Activated CD4-positive, alpha-beta T cell treated with anti-CD3 and anti-CD28 coated beads for 48 hours (primary cell): ENCODE results near the gene PPP2R3C.
"Not testable (repeated sequence)": the region's sequence is repeated elsewhere in the genome, so short reads cannot be mapped to it uniquely, and the experiment has no call there.

Experiments
- DNase-seq: peaks from one replicate; pipeline ENCODE4 v3.0.0-alpha.2; 2020

Gene PPP2R3C

DNA sequence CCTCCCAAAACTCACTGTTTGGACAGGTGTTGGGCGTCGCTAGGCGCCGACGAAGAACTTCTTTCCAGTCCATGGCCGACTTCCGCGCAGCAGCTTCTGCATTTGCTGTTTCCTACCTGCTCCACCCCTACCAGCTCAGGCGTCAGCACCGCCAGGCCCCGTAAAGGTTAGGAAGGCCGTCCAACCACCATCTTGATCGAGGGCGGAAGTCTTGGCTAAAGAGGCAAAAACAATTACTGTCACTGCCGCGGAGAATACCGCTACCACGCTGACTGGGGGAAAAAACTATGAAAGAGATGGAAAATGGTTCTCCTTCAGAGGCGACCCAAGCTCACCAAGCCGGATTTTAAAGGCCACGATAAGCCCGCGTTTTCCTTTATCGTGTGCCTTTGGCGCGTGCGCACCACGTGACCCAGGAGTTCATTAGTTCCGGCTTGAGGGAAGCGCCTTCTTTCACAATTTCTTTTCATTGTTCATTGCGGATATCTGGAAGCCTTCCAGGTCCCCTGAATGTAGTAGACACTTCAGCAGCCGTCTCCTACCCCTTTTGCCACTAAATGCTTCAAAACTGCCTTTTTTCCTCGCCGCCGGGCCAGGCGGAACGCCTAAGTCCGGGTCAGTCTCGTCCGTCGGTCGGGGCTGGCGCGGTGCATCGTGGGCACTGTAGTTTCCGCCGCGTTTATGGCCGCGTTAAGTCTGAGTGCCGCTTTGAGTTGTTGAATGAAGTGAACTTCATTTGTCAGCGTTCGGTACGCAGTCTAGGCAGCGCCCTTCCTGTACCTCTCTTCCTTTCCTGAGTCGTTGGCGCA lies at the start of gene PPP2R3C, which contains the start of gene PRORP:
Gene PPP2R3C (minus strand): TSS at position 104 of the 809 bp plus-strand sequence. CDS start 31 bp downstream, at position 73.
Gene PRORP (plus strand): TSS at position 666 of the 809 bp plus-strand sequence. CDS start 694 bp downstream, outside the sequence.
- peak; percentile 91 for DNase-seq

DNA sequence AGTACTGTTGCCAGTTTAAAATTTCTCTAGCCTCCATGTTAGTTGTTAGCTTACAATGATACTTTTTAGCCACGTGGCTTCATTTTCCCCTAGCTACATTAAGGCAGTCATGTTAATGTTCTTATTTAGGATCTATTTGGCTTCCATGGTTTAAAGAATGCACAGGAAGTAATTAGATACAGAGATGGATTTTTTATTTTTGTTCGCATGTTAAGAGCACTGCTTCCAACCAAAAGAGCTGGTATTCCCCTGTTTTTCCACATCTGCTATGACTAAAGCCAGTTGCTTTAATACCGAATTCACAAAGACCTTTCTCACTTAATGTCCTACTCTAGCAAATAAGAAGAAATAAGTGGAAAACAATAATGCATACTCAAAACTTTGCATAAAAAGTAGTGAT lies 45.7 kb upstream of the PPP2R3C start:
- DNase-seq, result no peak

DNA sequence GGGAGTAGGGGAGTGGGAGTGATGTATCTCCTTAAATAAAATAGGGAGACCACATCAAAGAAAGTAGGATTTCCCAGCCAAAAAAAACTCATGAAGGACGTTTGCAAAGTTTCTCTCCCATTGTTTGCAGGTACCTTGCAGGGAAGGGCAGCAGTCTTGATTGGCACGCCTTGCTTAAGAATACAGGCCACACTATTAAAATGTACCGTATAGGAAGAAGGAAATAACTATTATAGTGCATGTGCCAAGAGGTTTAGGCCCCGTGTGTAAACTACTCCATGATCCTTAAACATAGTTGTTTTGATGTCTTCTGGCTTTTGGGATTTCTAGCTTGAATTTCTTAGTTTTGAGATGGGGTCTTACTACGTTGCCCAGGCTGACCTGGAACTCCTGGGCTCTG lies 43.1 kb upstream of the PPP2R3C start:
- no peak for DNase-seq

DNA sequence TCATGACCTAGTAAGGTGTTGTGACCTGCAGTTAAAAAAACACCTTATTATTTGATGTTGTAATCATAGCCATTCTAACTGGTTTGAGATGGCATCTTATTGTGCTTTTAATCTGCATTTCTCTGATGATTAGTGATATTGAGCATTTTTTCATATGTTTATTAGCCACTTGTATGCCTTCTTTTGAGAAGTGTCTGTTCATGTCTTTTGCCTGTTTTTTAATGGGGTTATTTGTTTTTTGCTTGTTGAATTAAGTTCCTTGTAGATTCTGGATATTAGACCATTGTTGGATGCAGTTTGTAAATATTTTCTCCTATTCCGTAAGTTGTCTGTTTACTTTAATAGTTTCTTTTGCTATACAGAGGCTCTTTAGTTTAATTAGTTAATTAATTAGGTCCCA lies 41.6 kb upstream of the PPP2R3C start:
- DNase-seq, result no peak

DNA sequence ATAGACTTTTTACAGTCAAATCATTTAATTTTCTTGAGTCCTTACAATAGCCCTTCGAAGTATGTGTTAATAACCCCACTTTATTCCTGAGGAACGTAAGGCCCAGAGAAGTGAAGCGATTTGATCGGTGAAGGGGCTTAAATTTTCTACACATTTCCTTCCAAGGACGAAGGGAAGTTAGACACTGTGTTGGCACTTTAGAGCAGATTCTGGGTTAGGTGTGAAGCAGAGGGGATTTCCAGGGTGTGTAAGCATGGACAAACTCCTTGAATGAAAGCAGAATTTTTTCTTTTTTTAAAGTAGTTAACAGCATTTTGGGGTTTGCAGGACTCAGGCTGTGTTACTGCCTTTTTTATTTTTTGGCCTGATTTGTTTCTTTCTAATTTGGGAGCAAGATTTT lies 39.4 kb upstream of the PPP2R3C start:
- DNase-seq, result peak; percentile 4

GRCh38 chr14:35159742-35160409 lies 38.1 kb upstream of the PPP2R3C start:
- DNase-seq, result no peak

- DNase-seq, result no peak
These were observed 37.3 kb upstream of the PPP2R3C start for GRCh38 chr14:35158951-35159653.

DNA sequence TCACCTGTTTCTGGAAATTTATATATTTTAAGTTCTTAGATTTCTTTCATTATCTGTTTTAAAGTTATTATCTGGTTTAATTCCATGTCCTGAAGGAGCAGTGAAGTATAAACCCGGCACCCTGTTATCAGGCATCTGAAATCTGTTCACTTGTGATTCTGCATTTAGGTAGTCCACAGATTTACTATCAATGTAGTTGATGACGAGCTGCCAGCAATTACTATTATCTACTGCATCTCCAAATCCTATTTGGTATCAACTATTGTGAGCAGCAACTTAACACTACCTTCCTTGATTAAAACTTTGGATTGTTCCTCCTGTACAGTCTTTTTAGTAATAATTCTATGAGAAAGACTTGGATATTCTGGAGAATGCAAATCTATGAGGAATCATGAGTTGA lies 36.7 kb upstream of the PPP2R3C start:
- DNase-seq, result no peak

DNA sequence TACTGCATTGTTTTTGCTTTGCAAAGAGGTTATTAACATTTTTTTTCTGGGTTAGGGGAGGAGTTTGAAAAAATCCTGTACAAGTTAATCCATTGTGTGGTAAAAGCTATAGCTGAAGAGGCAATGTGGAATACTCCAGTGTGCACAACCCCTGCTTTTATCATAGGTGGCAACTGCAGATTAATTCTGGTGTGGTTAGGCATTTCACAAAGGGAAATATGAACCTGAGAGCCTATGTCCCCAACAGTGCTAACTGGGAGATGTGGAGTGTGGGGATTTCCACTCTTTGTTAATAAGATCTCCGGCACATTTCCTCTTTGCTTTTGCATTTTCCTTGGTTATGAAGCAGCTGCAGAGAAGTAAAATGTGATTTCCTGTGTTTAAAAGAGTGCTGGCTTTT lies 34.2 kb upstream of the PPP2R3C start:
- no peak for DNase-seq

- DNase-seq, result no peak
These were observed 32.2 kb upstream of the PPP2R3C start for GRCh38 chr14:35154016-35154415.

GRCh38 chr14:35152531-35152930 lies 30.7 kb upstream of the PPP2R3C start:
- DNase-seq, result not testable (repeated sequence)

DNA sequence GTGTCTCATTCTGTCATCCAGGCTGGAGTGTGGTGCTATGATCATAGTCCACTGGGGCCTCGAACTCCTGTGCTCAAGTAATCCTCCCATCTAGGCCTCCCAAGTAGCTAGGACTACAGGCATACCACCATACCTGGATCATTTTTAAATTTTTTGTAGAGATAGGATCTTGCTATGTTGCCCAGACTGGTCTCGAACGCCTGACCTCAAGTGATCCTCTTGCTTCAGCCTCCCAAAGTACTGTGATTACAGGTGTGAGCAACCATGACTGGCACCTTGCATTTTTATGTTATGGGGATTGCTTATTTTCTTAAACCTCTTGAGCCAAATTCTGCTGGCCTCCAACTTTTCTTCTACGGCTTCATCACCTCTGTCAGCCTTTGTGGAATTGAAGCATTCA lies 27.4 kb upstream of the PPP2R3C start:
- no peak for DNase-seq

- no peak for DNase-seq
These were observed 25.9 kb upstream of the PPP2R3C start for GRCh38 chr14:35147711-35148110.

- no peak for DNase-seq
These were observed 25.4 kb upstream of the PPP2R3C start for GRCh38 chr14:35147186-35147585.

DNA sequence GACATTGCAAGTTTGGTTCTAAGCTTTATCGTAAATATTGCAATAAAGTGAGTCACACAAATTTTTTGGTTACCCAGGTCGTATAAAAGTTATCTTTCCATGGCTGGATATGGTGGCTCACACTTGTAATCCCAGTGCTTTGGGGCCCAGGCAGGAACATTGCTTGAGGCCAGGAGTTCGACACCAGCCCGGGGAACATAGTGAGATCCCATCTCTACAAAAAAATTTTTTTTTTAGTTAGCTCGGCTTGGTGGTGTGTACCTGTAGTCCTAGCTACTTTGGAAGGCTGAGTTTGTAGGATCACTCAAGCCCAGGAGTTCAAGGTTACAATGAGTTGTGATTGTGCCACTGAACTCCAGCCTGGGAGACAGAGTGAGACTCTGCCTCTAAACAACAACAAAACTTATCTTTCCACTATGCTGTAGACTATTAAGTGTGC lies 24.9 kb upstream of the PPP2R3C start:
- no peak for DNase-seq

DNA sequence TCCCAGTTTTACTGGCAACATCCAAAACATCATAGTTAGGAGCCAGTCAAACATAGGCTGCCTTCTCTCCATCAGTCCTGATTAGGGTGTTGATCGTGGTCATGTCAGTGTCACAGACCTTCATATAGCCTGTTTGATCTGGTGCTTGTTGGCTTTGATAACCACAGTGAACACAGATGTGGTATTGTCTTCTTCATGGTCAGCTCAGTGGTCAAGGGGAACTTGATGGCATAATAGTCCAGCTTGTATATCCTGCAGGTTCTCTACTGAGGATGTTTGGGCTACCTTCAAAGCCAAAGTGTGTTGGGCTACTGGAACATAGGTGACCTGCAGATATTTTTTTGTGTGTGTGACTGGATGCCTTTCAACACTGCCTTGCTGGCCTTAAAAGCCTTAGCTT lies 22.2 kb upstream of the PPP2R3C start:
- DNase-seq, result no peak

DNA sequence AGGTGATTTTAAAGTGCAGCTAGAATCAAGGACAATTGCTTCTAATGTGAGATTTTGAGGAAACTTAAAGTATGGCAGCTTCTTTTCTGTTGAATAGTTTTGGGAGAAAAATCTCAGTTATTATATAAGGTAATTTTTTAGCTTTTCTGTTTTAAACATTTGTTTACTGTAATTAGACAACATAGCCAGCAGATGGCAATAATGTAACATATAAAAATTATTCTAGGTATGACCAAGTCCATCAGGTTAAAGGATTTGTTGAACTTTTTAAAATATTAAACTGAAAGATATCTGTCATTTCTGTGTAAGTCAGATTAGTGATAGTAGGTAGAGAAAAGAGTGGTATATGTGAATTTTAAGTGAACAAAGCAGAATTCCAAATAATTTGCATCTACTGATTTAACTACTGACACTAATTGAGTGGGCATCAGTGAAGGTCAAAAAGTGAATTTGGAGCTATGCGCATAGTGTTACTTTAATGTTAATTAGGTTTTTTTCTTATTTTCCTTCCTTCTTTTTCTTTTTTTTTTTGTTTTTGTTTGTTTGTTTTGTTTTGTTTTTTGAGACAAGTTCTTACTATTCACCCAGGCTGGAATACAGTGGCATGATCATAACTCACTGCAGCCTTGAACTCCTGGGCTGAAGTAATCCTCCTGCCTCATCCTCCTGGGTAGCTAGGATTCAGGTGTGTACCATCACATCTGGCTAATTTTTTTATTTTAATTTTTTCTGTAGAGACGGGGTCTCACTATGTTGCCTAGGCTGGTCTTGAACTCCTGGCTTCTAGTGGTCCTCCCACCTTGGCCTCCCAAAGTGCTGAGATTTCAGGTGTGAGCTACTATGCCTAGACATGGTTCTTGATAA lies 19.2 kb upstream of the PPP2R3C start:
- DNase-seq, result no peak

DNA sequence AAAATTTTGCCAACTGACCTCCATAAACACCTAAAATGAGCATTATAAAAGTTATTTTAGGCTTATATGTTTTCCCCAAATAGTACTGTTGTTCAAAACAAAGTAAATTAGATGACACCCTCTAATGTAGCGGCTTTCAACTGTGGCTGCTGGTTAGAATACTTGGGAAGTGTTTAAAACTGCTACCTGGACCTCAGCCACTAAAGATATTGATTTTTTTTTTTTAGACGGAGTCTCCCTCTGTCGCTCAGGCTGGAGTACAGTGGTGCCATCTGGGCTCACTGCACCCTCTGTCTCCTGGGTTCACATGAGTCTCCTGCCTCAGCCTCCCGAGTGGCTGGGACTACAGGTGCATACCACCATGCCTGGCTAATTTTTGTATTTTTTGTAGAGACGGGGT lies 16.8 kb upstream of the PPP2R3C start:
- no peak for DNase-seq

DNA sequence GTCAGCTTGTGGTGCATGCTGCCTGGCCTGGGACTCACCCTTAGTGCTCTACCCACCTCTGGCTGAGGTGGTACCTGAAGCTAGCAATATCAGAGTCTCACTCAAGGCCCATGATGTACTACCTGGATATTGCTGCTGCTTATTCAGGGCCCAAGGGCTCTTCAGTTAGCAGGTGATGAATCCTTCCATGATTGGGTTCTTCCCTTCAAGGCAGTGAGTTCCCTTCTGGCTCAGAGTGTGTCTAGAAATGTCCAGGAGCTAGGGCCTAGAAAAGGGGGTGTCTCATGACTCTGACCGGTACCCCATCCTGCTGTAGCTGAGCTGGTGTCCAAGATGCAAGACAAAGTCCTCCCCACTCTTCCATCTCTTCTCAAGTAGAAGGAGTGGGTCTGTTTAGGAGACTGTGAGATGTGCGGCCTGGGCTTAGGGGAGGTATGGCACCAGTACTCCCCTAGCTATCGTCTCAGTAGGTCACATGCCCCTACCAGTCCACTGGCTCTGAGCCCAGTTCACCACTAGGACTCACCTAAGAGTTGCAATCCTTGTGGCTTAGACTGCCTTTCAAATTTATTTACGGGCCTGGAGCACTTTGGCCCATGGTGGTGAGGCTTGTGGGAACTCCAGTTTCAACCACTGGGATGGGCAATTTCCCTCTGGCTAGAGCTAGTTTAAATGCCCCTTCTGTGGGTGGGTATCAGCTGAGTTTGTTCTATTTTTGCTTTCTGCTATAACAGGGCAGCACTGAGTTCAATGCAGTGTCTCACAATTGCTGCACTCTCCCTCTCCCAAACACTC lies 12.7 kb upstream of the PPP2R3C start:
- DNase-seq, result no peak

DNA sequence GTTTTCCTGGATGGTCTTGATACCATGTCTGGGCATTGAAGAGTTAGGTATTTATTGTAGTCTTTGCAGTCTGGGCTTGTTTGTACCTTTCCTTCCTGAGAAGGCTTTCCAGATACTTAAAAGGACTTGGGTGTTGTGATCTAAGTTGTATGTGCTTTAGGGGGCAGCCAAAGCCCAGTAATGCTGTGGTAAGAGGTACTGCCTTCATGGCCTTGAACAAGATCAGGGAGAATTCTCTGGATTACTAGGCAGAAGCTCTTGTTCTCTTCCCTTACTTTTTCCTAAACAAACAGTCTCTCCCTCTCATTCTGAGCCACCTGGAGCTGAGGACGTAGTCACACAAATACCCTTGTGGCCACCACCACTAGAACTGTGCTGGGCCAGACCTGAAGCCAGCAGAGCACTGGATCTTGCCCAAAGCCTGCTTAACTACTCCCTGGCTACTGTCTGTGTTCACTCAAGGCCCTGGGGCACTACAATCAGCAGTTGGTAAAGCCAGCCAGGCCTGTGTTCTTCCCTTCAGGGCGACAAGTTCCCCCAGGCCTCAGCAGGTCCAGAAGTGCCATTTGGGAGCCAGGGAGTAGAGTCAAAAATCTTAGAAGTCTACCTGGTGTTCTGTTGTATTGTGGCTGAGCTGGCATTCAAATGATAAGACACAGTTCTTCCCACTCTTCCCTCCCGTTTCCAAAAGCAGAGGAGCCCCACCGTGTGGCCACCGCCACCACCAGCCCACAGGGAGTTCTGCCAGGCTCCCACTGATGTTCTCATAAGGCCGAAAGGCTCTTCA lies 11.9 kb upstream of the PPP2R3C start:
- DNase-seq, result no peak

DNA sequence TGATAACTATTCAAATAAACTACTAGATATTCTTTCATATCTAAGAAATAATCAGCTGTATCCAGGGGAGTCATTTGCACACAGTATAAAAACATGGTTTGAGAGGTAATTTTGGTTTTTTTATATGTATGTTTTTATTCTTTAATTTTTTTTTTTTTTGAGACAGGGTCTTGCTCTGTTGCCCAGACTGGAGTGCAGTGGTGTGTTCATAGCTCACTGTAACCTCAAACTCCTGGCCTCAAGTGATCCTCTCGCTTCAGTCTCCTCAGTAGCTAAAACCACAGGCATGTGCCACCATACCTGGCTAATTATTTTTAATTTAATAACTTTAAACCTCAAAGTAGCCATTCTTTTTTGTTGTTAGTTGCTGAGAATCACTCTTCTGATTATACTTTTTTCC lies 2.3 kb upstream of the PPP2R3C start:
- no peak for DNase-seq
